Activated gamma-delta T cell treated with anti-CD3 and anti-CD28 coated beads, Interleukin-2, amount 50 U/mL, for 16 hours (primary cell): ENCODE results near the gene SLC22A7.
"Not testable (repeated sequence)": the region's sequence is repeated elsewhere in the genome, so short reads cannot be mapped to it uniquely, and the experiment has no call there.

Source experiments
- DNase-seq: peaks from one replicate; pipeline ENCODE4 v3.0.0-alpha.2; 2020; ENCODE audit warnings: low read depth

SLC22A7 gene

GRCh38 chr6:43346243-43346642, 48.2 kb downstream of the SLC22A7 start:
- not testable (repeated sequence) for DNase-seq

- no peak for DNase-seq
These were observed 49.0 kb downstream of the SLC22A7 start for GRCh38 chr6:43347021-43347420.

- DNase-seq = no peak
These were observed 49.4 kb downstream of the SLC22A7 start for GRCh38 chr6:43347444-43347843.

- not testable (repeated sequence) for DNase-seq
These were observed 53.9 kb downstream of the SLC22A7 start for GRCh38 chr6:43351951-43352350.
